HepG2 (cell line): ENCODE results near the gene SERTAD1. TPM values are rescaled to one million over a fixed set of nuclear protein-coding genes. Genes with fewer than 3 reads are reported as not detected.

Experiments used
- ARNTL ChIP-seq: sonication (generic); formaldehyde crosslinking; IDR thresholded peaks from 2 replicates; pipeline ENCODE4 v1.4.0; 2020; ENCODE audit warnings: mild to moderate bottlenecking, missing genetic modification reagents
- GABPA ChIP-seq, 2 experiments: IDR thresholded peaks; 2 replicates each; pipeline ENCODE4 v1.6.1; 2011 to 2016; ENCODE audit warnings: low read depth in 2 of 2, low read length in 1 of 2, missing biosample characterization in 1 of 2, missing genetic modification characterization in 1 of 2
- IRF2 ChIP-seq: IDR thresholded peaks from 2 replicates; pipeline ENCODE4 v1.6.1; 2018; ENCODE audit warnings: missing genetic modification reagents, missing compliant biosample characterization
- KDM2A ChIP-seq: sonication (generic); formaldehyde crosslinking; IDR thresholded peaks from 2 replicates; pipeline ENCODE4 v1.4.0; 2020; ENCODE audit warnings: low read depth, missing genetic modification reagents, borderline replicate concordance
- LCORL ChIP-seq, 2 experiments: fragments of 450-650 bp in 1 of 2; sonication (generic) in 1 of 2; formaldehyde crosslinking in 1 of 2; IDR thresholded peaks; 2 replicates each; pipeline versions ENCODE4 v1.5.0 to v1.6.1; 2017 to 2020; ENCODE audit warnings: antibody characterized with exemption in 1 of 2, missing genetic modification reagents in 1 of 2
- SMARCC2 ChIP-seq: fragments of 450-650 bp; IDR thresholded peaks from 2 replicates; pipeline ENCODE4 v1.6.1; 2017; ENCODE audit warnings: antibody characterized with exemption, mild to moderate bottlenecking
- ZFY ChIP-seq: sonication (generic); formaldehyde crosslinking; IDR thresholded peaks from 2 replicates; pipeline ENCODE4 v1.4.0; 2020; ENCODE audit warnings: missing genetic modification reagents
- ZNF264 ChIP-seq: sonication (generic); formaldehyde crosslinking; IDR thresholded peaks from 2 replicates; pipeline ENCODE4 v1.4.0; 2020; ENCODE audit warnings: missing genetic modification reagents
- ZNF552 ChIP-seq: sonication (generic); formaldehyde crosslinking; IDR thresholded peaks from 2 replicates; pipeline ENCODE4 v1.9.0; 2022; ENCODE audit warnings: missing genetic modification reagents, mild to moderate bottlenecking, borderline replicate concordance
- ZNF782 ChIP-seq: sonication (generic); formaldehyde crosslinking; IDR thresholded peaks from 2 replicates; pipeline ENCODE4 v1.4.0; 2020; ENCODE audit warnings: missing genetic modification reagents, mild to moderate bottlenecking, borderline replicate concordance
- polyA plus RNA-seq, 8 experiments: library from polyadenylated mRNA; depleted of rRNA in 3 of 8; stranded (reverse) in 7 of 8; unstranded in 1 of 8; fragments of >200 nt; fragmentation: Illumina TruSeq in 4 of 8; extraction: Trizol in 4 of 8; gene quantifications; 2 replicates each; pipeline versions ENCODE4 v1.2.1 to v1.2.3, GENCODE V29; 2011 to 2016; ENCODE audit warnings: low read depth in 4 of 8, missing spikeins in 1 of 8, mixed read lengths in 1 of 8; ENCODE audit not compliant: insufficient read depth in 1 of 8
- total RNA-seq, 5 experiments: library from RNA; depleted of rRNA; stranded (reverse); fragments of >200 nt; fragmentation: Illumina TruSeq; extraction: Trizol; gene quantifications; 2 replicates each; pipeline ENCODE4 v1.2.3, GENCODE V29; 2016; ENCODE audit warnings: low read depth in 1 of 5
- TF ChIP-seq, protein P1 (sequence below): IDR thresholded peaks from 2 replicates; pipeline ENCODE4 v1.6.1; 2016; ENCODE audit warnings: low read depth, control low read depth
- TF ChIP-seq, protein P2 (sequence below): sonication (generic); formaldehyde crosslinking; IDR thresholded peaks from 2 replicates; pipeline ENCODE4 v1.8.1; 2023; ENCODE audit warnings: mild to moderate bottlenecking, missing genetic modification reagents
- TF ChIP-seq, protein P3 (sequence below): sonication (generic); formaldehyde crosslinking; conservative IDR thresholded peaks from 2 replicates; pipeline ENCODE4 v1.4.0; 2020; ENCODE audit warnings: missing genetic modification reagents
- TF ChIP-seq, protein P4 (sequence below): sonication (generic); formaldehyde crosslinking; IDR thresholded peaks from 2 replicates; pipeline ENCODE4 v1.4.0; 2020; ENCODE audit warnings: mild to moderate bottlenecking, missing genetic modification reagents
- TF ChIP-seq, protein P5 (sequence below): sonication (generic); formaldehyde crosslinking; IDR thresholded peaks from 2 replicates; pipeline ENCODE4 v1.4.0; 2020; ENCODE audit warnings: missing genetic modification reagents

SERTAD1 gene
- total and polyA plus RNA-seq, 2 of the 13 experiments (the other 11 are each of a cell fraction or from before 2014, with no cell fraction given): 4.3 to 4.5 TPM

DNA sequence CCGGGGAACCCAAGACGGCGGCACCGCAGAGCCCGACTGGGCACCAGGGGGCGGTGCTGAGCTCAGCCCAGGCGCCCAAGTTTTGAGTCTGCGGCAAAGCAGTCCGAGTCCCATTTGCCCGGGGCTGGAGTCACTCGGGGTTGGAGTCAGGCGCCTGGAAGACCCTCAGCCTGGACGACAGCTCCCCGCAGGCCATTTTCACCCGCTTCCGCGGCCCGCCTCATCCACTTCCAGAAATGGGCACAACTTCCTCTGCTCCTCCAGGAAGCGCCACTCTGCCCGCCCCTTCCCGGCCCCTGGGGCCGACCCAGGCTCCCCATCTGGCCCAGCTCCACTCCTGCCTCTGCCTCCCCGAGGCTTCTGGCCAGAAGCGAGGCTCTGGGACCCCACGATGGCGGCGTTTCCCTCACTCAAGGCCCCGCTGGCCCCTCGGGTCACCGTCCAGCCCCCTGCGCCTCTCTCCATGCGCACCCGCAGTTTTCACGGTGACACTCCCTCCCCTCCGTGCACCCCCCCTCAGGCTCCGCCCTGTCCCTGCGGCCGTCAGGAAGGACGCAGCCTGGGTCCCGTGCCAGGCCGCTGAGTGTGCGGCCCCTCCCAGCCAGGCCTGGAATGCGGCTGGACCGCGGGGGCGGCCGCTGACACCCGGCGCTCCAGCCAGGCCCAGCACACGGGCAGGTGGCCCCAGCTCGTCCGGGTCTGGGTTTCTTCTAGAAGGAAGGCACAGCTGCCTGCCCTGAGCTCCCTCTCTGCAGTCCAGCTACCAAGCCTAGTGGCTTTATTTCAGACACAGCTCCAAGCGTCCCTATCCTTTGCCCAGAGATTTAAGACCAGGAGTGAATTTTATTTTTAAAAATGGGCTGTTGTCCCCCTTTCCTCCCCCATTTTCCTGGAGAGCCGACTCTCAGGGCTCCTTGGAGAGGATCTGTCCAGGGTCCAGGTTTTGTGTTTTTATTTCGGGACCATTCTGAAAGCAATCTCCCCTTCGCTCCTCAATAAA, 4.7 kb downstream of the SERTAD1 start (continued):
- TF ChIP-seq, protein P1, sequence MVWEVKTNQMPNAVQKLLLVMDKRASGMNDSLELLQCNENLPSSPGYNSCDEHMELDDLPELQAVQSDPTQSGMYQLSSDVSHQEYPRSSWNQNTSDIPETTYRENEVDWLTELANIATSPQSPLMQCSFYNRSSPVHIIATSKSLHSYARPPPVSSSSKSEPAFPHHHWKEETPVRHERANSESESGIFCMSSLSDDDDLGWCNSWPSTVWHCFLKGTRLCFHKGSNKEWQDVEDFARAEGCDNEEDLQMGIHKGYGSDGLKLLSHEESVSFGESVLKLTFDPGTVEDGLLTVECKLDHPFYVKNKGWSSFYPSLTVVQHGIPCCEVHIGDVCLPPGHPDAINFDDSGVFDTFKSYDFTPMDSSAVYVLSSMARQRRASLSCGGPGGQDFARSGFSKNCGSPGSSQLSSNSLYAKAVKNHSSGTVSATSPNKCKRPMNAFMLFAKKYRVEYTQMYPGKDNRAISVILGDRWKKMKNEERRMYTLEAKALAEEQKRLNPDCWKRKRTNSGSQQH (CRISPR knock-in tag): peak; percentile 88
- TF ChIP-seq KDM2A (peak; percentile 89), LCORL (IDR thresholded peaks at IDR 0.05) (no peak), LCORL (CRISPR knock-in tag; IDR thresholded peaks at IDR 0.05) (peak; percentile 92), GABPA (IDR thresholded peaks at IDR 0.05; ENCODE audit: low read depth, low read length) (peak; percentile 39), GABPA (CRISPR knock-in tag; IDR thresholded peaks at IDR 0.05; ENCODE audit: low read depth) (peak; percentile 58), ZNF782 (CRISPR knock-in tag) (no peak), ZNF552 (CRISPR knock-in tag) (no peak; the same call in none of the 2 replicates), ZNF264 (CRISPR knock-in tag) (0 out of 2 replicates have a peak, but pooled peaks have one; percentile 65), ARNTL (peak; percentile 84), ZFY (peak; percentile 95), SMARCC2 (no peak), IRF2 (CRISPR knock-in tag) (peak; percentile 65; the same call in 1 of the 2 replicates)
- TF ChIP-seq, protein P2, sequence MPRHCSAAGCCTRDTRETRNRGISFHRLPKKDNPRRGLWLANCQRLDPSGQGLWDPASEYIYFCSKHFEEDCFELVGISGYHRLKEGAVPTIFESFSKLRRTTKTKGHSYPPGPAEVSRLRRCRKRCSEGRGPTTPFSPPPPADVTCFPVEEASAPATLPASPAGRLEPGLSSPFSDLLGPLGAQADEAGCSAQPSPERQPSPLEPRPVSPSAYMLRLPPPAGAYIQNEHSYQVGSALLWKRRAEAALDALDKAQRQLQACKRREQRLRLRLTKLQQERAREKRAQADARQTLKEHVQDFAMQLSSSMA (CRISPR knock-in tag): 0 out of 2 replicates have a peak, but pooled peaks have one; percentile 61
- TF ChIP-seq, protein P3, sequence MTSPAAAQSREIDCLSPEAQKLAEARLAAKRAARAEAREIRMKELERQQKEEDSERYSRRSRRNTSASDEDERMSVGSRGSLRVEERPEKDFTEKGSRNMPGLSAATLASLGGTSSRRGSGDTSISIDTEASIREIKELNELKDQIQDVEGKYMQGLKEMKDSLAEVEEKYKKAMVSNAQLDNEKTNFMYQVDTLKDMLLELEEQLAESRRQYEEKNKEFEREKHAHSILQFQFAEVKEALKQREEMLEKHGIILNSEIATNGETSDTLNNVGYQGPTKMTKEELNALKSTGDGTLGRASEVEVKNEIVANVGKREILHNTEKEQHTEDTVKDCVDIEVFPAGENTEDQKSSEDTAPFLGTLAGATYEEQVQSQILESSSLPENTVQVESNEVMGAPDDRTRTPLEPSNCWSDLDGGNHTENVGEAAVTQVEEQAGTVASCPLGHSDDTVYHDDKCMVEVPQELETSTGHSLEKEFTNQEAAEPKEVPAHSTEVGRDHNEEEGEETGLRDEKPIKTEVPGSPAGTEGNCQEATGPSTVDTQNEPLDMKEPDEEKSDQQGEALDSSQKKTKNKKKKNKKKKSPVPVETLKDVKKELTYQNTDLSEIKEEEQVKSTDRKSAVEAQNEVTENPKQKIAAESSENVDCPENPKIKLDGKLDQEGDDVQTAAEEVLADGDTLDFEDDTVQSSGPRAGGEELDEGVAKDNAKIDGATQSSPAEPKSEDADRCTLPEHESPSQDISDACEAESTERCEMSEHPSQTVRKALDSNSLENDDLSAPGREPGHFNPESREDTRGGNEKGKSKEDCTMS (CRISPR knock-in tag): no peak
- TF ChIP-seq, protein P4, sequence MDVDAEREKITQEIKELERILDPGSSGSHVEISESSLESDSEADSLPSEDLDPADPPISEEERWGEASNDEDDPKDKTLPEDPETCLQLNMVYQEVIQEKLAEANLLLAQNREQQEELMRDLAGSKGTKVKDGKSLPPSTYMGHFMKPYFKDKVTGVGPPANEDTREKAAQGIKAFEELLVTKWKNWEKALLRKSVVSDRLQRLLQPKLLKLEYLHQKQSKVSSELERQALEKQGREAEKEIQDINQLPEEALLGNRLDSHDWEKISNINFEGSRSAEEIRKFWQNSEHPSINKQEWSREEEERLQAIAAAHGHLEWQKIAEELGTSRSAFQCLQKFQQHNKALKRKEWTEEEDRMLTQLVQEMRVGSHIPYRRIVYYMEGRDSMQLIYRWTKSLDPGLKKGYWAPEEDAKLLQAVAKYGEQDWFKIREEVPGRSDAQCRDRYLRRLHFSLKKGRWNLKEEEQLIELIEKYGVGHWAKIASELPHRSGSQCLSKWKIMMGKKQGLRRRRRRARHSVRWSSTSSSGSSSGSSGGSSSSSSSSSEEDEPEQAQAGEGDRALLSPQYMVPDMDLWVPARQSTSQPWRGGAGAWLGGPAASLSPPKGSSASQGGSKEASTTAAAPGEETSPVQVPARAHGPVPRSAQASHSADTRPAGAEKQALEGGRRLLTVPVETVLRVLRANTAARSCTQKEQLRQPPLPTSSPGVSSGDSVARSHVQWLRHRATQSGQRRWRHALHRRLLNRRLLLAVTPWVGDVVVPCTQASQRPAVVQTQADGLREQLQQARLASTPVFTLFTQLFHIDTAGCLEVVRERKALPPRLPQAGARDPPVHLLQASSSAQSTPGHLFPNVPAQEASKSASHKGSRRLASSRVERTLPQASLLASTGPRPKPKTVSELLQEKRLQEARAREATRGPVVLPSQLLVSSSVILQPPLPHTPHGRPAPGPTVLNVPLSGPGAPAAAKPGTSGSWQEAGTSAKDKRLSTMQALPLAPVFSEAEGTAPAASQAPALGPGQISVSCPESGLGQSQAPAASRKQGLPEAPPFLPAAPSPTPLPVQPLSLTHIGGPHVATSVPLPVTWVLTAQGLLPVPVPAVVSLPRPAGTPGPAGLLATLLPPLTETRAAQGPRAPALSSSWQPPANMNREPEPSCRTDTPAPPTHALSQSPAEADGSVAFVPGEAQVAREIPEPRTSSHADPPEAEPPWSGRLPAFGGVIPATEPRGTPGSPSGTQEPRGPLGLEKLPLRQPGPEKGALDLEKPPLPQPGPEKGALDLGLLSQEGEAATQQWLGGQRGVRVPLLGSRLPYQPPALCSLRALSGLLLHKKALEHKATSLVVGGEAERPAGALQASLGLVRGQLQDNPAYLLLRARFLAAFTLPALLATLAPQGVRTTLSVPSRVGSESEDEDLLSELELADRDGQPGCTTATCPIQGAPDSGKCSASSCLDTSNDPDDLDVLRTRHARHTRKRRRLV (CRISPR knock-in tag): peak; percentile 88; the same call in 1 of the 2 replicates
- TF ChIP-seq, protein P5, sequence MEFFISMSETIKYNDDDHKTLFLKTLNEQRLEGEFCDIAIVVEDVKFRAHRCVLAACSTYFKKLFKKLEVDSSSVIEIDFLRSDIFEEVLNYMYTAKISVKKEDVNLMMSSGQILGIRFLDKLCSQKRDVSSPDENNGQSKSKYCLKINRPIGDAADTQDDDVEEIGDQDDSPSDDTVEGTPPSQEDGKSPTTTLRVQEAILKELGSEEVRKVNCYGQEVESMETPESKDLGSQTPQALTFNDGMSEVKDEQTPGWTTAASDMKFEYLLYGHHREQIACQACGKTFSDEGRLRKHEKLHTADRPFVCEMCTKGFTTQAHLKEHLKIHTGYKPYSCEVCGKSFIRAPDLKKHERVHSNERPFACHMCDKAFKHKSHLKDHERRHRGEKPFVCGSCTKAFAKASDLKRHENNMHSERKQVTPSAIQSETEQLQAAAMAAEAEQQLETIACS: no peak
